Measurements from ENCODE around the gene TPCN2.

- peak; percentile 91 to 99 (median 97) for TF ChIP-seq CTCF (IDR thresholded peaks at IDR 0.05)
- TF ChIP-seq POLR2A (IDR thresholded peaks at IDR 0.05) = no peak
Measured at GRCh38 chr11:69101115-69101791, 52.5 kb downstream of the TPCN2 start.
